ENCODE measurements around the gene EFR3B.
"Not testable (repeated sequence)": the region's sequence is repeated elsewhere in the genome, so short reads cannot be mapped to it uniquely, and the experiment has no call there.

The EFR3B gene

DNA sequence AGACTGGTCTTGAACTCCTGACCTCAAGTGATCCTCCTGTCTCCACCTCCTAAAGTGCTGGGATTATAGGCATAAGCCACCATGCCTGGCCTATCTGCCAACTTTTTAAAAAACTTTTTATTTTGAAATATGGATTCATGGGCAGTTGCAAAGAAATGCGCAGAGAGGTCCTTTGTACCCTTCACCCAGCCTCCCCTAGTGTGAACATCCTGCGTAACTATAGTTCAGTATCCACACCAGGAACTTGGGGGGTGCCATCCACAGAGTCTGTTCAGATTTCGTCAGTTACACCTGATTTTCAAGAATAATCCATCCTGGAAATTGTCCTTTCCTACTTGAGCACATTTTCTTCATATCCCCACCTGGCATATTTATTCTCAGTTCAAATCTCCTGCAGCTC is 33.0 kb downstream of the EFR3B start:
- DNase-seq, result no peak

DNA sequence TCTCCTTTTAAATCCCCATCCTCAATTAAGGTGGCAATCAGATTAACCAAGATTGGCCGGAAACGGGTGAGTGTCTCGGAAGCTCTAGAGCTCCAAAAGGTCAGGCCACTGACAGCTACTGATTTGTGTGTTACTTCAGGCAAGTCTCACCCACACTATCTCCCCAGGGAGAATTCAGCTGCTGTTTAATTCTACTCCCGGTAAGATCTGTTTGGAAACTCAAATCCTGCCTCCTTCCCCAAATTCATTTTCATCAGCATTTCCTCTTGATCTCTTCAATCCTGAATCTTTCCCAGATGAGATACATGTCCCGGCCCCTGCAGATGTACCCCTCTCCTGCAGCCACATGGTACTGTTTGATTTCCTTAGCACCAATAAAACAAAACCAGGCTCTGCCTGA is 34.9 kb downstream of the EFR3B start:
- DNase-seq, result no peak

DNA sequence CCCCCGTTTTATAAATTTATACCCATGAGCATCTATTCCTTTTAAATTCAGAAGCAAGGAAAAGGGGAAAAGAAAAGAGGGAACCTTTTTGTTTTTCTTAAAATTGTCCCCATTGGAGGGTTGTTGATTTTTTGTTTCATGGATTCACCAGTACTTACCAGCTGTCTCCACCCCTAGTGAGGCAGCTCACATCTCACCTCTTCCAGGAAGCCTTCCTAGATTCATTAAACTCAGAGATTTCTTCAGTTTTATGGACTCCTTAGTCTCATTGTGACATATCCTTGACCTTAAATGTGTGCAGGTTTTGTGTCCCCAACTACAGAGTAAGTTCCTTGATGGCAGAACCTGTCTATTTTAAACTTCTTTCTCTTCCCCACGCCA is 35.9 kb downstream of the EFR3B start:
- DNase-seq, result no peak

DNA sequence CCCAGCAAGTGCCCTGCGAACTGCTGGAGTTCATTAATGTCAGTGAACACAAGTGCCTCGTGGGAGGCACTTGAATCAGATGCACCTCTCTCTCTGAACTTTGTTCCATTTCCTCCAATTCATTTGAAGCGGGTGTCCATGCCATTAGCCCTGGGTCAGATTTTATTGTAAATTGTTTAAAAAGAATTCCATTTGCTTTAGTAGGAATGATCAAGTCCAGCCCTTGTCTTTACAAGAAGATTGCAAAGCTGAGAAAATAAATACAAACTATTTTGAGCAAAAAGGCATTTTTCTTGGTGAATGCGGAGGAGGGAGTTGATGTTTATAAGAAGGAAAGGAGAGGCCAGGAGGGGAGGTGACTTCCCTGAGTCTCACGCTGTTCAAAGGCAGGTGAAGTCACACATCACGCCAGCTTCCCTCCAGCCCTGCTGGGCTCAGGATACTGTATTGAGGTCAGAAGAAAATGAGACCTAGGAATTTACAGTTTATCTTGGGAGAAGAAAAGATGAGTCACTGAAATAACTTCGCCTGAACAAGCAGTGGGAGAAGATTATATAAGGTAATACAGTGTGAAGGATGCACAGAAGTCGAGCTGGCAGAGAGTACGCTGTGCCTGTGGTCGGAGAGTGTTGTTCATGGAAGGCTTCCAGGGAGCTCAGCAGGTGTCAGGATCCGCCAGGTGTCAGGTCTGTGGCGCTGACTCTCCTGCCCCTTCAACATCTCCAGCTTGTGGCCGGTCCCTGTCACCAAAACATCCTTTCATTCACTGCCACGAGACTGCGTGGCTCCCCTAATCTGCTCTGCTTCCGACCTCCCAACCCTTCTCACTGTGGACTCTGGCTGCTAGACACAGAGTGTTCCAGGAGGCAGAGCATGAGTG is 36.5 kb downstream of the EFR3B start:
- DNase-seq, result no peak

GRCh38 chr2:25079050-25079635 is 37.3 kb downstream of the EFR3B start:
- DNase-seq, result no peak

- DNase-seq, result no peak
These were observed 39.4 kb downstream of the EFR3B start for GRCh38 chr2:25081237-25081790.

- no peak for DNase-seq
These were observed 40.2 kb downstream of the EFR3B start for GRCh38 chr2:25082002-25082622.

DNA sequence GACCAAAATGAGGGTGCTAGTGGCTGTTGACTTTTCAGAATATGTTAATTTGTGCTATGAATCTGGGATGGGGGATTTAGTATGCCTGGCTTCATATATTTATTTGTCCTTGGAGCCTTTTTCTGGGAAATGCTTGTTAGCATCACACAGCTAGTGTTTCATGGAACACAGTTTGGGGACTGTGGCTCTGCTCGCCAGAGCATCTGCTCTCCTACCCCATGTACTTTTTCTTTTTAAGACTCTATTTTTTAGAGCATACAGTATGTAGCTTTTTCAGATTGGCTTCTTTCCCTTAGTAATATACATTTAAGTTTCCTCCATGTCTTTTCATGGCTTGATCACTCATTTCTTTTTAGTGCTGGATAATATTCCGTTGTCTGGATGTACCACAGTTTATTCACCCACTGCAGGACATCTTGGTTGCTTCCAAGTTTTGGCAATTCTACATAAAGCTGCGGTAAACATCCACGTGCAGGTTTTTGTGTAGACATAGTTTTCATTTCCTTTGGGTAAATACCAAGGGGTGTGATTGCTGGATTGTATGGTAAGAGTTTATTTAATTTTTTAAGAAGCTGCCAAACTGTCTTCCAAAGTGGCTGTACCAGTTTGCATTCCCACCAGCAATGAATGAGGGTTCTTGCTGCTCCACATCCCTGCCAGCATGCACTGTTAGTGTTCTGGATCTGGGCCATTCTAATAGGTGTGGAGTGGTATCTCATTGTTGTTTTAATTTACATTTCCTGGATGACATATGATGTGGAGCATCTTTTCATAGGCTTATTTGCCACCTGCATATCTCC is 44.1 kb downstream of the EFR3B start:
- no peak for DNase-seq

DNA sequence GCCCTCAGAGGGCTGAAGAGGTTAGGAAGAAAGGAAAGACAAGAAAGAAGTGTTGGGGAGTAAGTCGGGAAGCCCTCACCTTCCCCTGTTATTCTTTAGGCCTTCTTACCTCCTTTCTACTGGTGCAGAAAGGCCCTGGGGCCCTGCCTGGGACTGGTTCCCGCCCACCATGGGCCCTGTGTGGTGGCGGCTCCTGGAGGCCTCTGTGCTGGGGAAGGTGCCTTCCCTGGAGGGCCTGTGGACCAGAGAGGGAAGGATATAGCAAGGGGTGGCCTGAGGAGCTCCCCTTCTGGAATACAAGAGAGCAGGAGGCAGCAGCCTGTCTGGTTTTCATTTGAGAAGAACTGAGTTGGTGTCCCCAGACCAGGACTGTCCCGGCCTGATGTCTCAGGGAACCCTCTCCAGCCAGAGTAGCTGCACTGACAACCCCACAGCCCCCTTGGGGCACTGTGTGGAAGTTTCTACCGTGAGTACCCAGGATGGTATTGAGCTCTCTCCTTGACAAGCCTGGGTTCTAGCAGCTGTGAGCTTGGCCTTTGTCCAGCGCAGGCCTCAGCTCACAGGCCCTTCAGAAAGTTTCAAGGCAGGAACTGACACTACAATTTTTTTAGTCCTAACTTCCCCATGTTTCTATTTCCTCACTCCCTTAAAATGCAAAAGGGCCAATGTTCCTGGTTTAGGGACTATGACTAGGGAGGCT is 47.1 kb downstream of the EFR3B start:
- no peak for DNase-seq

DNA sequence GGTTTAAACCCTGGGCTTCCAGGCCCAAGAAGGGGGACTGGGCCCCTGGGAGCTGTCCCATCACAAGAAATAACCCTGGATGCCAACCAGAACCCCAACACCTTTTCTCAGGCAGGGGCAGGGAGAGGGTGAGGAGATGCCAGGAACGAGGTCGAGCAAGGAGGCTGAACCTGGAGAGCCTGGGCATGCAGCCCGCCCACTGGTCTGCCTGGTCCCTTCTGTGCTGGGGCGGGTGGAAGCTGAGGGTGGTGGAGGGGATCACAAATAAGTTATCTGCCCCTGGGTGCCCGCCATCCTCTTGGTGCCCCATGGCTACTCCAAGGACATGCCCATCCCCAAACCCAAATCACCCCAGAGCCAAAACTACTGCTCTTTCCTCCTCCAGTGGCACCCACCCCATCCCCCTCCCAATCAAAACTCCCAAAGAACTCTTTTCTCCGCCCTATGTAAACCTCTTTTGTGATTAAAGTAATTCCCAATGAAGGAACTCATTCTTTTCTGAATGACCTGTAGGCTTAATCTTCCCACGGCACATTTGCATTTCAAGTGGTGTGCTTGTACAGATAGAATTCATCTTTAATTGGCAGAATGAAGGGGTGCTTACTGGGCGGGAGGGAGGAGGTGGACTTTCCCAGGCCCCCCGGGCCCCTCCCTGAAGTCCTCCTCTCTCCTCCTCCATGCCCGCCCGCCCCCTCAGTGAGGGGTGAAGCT is 47.9 kb downstream of the EFR3B start:
- DNase-seq, result no peak

DNA sequence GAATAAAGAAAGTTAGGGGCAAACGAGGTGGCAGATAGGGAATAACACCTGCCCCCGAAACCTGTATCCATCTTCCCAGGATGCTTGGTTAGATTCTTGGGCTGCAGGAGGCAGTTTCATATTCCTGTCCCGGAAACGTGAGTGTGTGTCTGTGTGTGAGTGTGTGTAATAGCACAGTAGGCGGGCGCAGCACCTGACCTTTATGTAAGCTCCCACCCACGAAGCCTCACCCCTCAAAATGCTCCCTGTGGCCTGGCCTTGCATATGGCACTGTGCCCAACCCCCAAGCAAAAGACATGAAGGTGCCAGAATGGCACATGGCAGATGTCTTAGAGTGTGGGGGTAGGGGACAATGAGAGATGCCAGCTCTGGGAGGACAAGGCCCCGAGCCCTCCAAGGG is 48.9 kb downstream of the EFR3B start:
- no peak for DNase-seq

DNA sequence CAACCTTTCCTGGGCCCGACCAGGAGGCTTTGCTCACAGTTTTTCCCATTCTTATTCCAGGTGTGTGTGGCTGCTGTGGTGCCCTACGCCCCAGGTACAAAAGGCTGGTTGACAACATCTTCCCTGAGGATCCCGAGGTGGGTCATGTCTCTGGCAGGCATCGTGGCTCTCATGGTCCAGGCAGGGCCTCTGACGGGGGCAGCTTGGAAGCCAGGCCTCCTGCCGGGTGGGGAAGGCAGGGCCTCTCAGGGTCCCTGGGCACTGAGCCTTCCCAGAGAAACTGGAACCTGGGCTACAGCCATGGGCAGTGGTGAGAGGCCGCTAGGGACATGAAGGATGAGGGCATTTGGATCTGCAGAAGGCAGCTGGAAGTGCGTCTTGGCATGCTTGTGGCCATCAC is 49.4 kb downstream of the EFR3B start:
- DNase-seq, result no peak

GRCh38 chr2:25098056-25098455 is 56.2 kb downstream of the EFR3B start:
- no peak for DNase-seq

DNA sequence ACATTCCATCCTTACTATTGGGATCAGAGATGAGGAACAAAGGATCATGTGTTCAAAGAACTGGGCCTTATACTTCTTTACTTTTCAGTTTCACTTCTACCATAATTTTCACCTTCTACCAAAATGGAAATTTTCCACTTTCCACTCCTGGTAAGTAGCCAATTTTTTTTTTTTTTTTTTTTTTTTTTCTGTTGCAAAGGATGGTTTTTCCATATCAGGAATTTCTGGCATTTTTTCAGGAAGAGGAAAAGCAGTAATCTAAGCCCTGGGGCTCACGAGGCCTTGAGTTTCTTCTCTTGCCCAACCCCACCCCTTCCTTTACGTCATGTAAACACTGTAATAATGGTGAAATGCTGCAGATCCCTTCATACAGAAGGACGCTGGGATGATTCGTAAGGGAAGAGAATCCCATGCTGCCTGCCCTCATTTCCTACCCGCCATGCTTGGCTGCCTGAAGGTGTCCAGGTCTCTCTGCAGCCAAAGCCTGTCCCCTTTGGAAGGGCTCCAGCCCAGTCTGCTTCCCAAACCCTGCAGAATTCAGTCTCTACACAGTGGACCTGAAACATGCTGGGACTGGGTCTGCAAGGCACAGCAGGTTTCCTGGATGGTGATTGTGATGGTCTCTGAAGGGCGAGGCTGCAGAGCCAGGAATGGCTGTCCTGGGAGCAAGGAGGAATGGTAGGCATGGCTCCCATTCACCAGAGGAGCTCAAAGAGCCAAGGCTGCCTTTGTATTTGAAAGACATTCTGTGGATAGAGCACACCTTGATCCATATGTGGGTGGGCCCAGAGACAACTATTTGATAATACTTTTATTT is 57.0 kb downstream of the EFR3B start:
- no peak for DNase-seq

DNA sequence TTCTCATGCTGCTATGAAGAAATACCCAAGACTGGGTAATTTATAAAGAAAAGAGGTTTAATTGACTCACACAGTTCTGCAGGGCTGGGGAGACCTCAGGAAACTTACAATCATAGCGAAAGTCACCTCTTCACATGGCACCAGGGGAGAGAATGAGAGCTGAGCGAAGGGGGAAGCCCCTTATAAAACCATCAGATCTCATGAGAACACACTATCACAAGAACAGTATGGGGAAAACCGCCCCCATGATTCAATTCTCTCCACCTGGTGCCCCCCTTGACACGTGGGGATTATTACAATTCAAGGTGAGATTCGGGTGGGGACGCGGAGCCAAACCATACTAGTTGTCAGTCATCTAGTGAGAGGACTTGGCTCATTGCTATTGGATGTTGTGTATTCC is 60.5 kb downstream of the EFR3B start:
- DNase-seq, result not testable (repeated sequence)

DNA sequence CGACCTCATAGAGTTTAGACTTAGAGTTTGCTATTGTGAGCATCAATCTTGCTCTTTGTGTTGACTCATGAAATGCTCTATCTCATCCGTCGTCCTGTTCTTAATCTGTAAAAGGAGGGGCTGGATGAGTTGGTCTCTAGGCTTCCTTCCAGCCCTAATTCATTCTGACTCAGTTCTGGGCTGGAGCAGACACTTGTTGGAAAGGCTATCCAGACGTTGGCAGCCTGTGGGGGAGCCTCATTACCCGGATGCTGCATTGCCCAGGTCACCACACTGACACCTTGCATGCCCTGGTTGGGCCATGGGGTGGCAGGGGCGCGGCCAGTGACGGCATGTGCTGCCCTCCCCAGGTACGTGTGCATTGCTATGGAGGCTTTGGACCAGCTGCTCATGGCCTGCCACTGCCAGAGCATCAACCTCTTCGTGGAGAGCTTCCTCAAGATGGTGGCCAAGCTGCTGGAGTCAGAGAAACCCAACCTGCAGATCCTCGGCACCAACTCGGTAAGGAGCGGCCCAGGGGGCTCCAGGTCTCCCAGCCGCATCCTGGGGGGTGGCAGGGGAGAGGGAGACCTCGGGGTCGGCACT is 61.5 kb downstream of the EFR3B start:
- DNase-seq, result no peak

GRCh38 chr2:25104736-25105135 is 62.9 kb downstream of the EFR3B start:
- no peak for DNase-seq

DNA sequence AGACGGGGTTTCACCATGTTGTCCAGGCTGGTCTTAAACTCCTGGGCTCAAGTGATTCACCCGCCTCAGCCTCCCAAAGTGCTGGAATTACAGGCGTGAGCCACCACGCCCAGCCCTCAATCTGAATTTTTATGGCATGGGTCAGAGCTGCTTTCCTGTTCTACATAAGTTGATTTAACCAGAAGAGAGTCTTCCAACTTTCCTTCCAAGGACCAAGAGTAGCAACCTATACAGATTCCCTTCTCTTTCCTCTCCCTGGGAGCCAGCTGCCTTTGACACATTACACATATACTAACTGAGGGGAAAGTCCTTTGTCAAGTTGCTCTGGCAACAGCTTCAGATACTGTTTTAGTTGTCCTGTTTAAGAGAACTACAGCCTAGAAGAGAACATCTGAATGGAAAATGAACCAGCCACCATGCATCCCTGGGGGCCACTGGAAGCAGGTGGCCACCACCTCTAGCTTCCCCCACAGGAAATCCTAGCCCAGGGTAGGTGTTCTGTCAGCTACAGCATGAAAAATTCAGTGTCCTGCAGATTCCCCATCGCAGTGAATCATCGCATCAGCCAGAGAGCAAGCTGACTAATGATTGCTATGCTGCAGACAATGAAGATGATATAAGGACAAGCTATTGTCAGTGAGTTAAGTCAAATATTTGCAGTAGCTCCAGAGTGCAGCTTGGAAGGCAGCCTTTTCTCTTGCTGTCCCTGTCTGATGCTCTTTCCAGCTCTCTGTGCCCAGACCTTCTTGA is 63.6 kb downstream of the EFR3B start:
- DNase-seq, result no peak

GRCh38 chr2:25109822-25110221 is 67.9 kb downstream of the EFR3B start:
- DNase-seq, result no peak

DNA sequence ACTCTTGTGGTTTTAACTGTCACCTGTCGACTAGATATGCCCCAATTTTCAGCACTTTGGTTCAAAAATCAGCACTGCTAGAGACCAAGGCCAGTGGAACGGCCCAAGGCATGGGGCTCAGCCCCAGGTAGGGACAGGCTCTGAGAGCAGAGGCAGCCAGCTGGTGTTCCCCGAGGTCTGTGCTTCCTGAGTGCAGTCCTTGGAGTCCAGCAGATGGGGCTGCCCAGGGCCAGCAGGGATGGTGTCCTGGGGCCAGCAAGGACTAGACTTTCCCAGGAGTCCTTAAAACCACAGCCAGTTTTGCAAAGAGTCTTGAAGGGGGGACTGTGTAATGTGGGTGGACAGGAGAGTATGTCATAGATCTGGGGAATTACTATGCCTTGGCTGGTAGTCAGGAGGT is 70.2 kb downstream of the EFR3B start:
- no peak for DNase-seq
